GM23338 (cell line): Measurements from ENCODE around the gene SLC25A34. TPM values are rescaled to one million over a fixed set of nuclear protein-coding genes. Genes with fewer than 3 reads are reported as not detected.

Experiments
- ATAC-seq: fragments of 200-7000 bp; cut with Tn5 transposase; 3 replicates; pipeline ENCODE4 v1.9.1; 2020
- DNase-seq: peaks from one replicate; pipeline ENCODE4 v3.0.0-alpha.2; 2015; ENCODE audit warnings: low spot score
- H2AFZ ChIP-seq: fragments of 200-600 bp; sonication (generic); 2 replicates; pipeline ENCODE4 v1.8.0; 2016; ENCODE audit warnings: antibody characterized with exemption, mild to moderate bottlenecking, moderate library complexity
- H3F3A ChIP-seq: fragments of 200-600 bp; sonication (generic); replicated peaks from 2 replicates; pipeline ENCODE4 v1.8.0; 2017; ENCODE audit warnings: antibody characterized with exemption, mixed run types, low read depth
- H3K27ac ChIP-seq: fragments of 200-600 bp; sonication (generic); 2 replicates; pipeline ENCODE4 v1.6.1; 2016; ENCODE audit warnings: low read depth
- H3K27me3 ChIP-seq: fragments of 200-600 bp; sonication (generic); 2 replicates; pipeline ENCODE4 v1.8.0; 2016; ENCODE audit warnings: mild to moderate bottlenecking, mixed run types, moderate library complexity; ENCODE audit not compliant: insufficient read depth
- H3K36me3 ChIP-seq: fragments of 200-600 bp; sonication (generic); 2 replicates; pipeline ENCODE4 v1.8.0; 2016; ENCODE audit warnings: mild to moderate bottlenecking; ENCODE audit not compliant: insufficient read depth
- H3K4me1 ChIP-seq: fragments of 200-600 bp; sonication (generic); 2 replicates; pipeline ENCODE4 v1.8.0; 2016; ENCODE audit warnings: mild to moderate bottlenecking, moderate library complexity; ENCODE audit not compliant: insufficient read depth
- H3K4me2 ChIP-seq: fragments of 200-600 bp; sonication (generic); 2 replicates; pipeline ENCODE4 v1.7.1; 2017; ENCODE audit warnings: mixed run types
- H3K4me3 ChIP-seq: fragments of 200-600 bp; sonication (generic); 2 replicates; pipeline ENCODE4 v1.6.1; 2016; ENCODE audit warnings: mixed run types
- H3K79me2 ChIP-seq: fragments of 200-600 bp; sonication (generic); replicated peaks from 2 replicates; pipeline ENCODE4 v1.8.0; 2017; ENCODE audit warnings: mild to moderate bottlenecking; ENCODE audit not compliant: insufficient read depth
- H3K9me2 ChIP-seq: fragments of 200-600 bp; sonication (generic); 2 replicates; pipeline ENCODE4 v1.8.0; 2017; ENCODE audit not compliant: insufficient read depth
- H4K20me1 ChIP-seq: fragments of 200-600 bp; sonication (generic); replicated peaks from 2 replicates; pipeline ENCODE4 v1.8.0; 2017; ENCODE audit warnings: mild to moderate bottlenecking; ENCODE audit not compliant: insufficient read depth
- H3K27ac Mint-ChIP-seq: 2 replicates; pipeline ENCODE4 v1.8.0; 2020; ENCODE audit warnings: inconsistent platforms, mild to moderate bottlenecking, moderate library complexity, mixed read lengths
- H3K27me3 Mint-ChIP-seq: 3 replicates; pipeline ENCODE4 v1.8.0; 2022; ENCODE audit warnings: low read depth, mild to moderate bottlenecking, moderate library complexity, mixed read lengths, inconsistent platforms; ENCODE audit not compliant: insufficient read depth, poor library complexity
- H3K36me3 Mint-ChIP-seq: 3 replicates; pipeline ENCODE4 v1.8.0; 2021; ENCODE audit warnings: low read depth, mild to moderate bottlenecking, inconsistent platforms, moderate library complexity, mixed read lengths
- H3K4me1 Mint-ChIP-seq: 3 replicates; pipeline ENCODE4 v1.8.0; 2020; ENCODE audit warnings: mild to moderate bottlenecking, inconsistent platforms, mixed read lengths
- H3K4me3 Mint-ChIP-seq: 3 replicates; pipeline ENCODE4 v1.8.0; 2021; ENCODE audit warnings: moderate library complexity, mild to moderate bottlenecking, inconsistent platforms, mixed read lengths
- H3K9me3 Mint-ChIP-seq: 3 replicates; pipeline ENCODE4 v1.8.0; 2020; ENCODE audit warnings: moderate library complexity, mild to moderate bottlenecking, inconsistent platforms, mixed read lengths
- CREB1 ChIP-seq: fragments of 250-450 bp; sonication (Bioruptor Pico); IDR thresholded peaks from 2 replicates; pipeline ENCODE4 v1.5.0; 2020; ENCODE audit warnings: low read depth, mild to moderate bottlenecking, moderate library complexity
- EZH2phosphoT487 ChIP-seq: fragments of 200-600 bp; sonication (generic); IDR thresholded peaks from one replicate; pipeline ENCODE4 v1.8.1; 2018; ENCODE audit warnings: antibody characterized with exemption; ENCODE audit not compliant: unreplicated experiment
- POLR2AphosphoS5 ChIP-seq: IDR thresholded peaks from 2 replicates; pipeline ENCODE4 v1.6.1; 2016; ENCODE audit warnings: antibody characterized with exemption, low read depth
- ZNF114 ChIP-seq: fragments of 250-450 bp; sonication (Bioruptor Pico); IDR thresholded peaks from 2 replicates; pipeline ENCODE4 v1.5.0; 2020; ENCODE audit warnings: mild to moderate bottlenecking, moderate library complexity
- ZNF331 ChIP-seq: fragments of 250-450 bp; sonication (Bioruptor Pico); IDR thresholded peaks from 2 replicates; pipeline ENCODE4 v1.5.0; 2020; ENCODE audit warnings: low read depth, mild to moderate bottlenecking, moderate library complexity
- polyA plus RNA-seq: library from polyadenylated mRNA; unstranded; fragments of >200 nt; fragmentation: Nextera tagmentation; extraction: Ambion mirVana; gene quantifications from 2 replicates; pipeline ENCODE4 v1.2.1, GENCODE V29; 2016
- total RNA-seq: library from RNA; depleted of rRNA; stranded (reverse); fragments of >200 nt; shearing (Covaris generic); gene quantifications from 2 replicates; pipeline ENCODE4 v1.2.3, GENCODE V29; 2014
- TF ChIP-seq, protein P1 (sequence below): IDR thresholded peaks from 2 replicates; pipeline ENCODE4 v1.6.1; 2016; ENCODE audit warnings: antibody characterized with exemption
- TF ChIP-seq, protein P2 (sequence below): IDR thresholded peaks from one replicate; pipeline ENCODE4 v1.6.1; 2018; ENCODE audit warnings: antibody characterized with exemption; ENCODE audit not compliant: unreplicated experiment

SLC25A34 gene
- total and polyA plus RNA-seq, 2 experiments from 2014 or later, result 0.11 to 3.5 TPM

DNA sequence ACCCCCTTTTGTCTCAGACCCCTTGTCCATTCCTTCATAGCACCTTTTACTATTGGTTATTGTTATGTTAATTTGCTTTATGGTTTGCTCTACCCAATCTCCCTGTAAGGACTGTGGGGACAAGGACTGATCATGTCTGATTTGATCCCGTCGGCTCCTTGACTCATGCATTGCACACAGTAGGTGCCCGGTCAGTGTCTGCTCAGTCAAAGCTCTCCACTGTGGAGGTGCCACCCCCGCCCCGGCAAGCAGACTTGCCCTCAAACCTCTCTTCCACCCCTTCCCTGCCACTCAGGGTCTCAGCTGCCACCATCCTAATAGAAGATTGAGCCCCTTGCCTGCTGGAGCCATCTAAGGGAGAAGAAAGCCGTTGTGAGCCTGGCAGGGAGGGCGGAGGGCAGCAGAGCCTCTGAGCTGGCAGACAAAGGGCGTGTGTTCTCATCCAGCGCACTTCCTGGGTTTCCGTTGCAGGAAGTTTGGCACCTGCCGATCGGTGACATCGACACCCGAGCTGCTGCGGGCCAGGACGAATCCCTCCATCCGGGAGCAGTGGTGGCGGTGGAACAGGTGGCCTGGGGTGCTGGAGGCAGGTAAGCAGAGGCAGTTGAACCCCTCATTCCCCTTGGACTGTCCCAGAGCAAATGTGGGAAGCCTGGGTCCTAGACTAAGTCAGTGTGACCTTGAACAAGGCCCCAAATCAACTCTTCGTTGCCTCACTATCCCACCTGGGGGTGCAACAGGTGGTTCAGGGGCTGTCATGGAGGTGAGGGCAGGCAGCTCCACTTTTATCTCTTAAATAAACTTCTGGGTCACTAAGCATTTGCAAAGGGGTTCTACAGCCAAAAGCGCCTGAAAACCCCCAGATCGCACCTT lies 20.3 kb downstream of the SLC25A34 start:
- Histone ChIP-seq H2AFZ (0 out of 2 replicates have a peak overlapping the region, but pooled peaks have one; percentile 80), H3F3A (peaks cover 30% of the 10 kb centered on the region), H3K27me3 (no peaks in the 10 kb centered on the region), H3K4me3 (peak overlapping the region; percentile 92; the same call in 1 of the 2 replicates), H3K4me2 (peak overlapping the region; percentile 88), H3K27ac (0 out of 2 replicates have a peak overlapping the region, but pooled peaks have one; percentile 50), H3K36me3 (no peaks in the 10 kb centered on the region), H3K79me2 (peaks cover 25% of the 10 kb centered on the region), H3K4me1 (peaks cover 38% of the 10 kb centered on the region), H4K20me1 (peaks cover 4% of the 10 kb centered on the region), H3K9me2 (no peaks in the 10 kb centered on the region)
- no peak for ATAC-seq
- no peak overlapping the region for H3K27ac Mint-ChIP-seq
- H3K9me3 Mint-ChIP-seq, result no peaks in the 10 kb centered on the region
- H3K27me3 Mint-ChIP-seq, result peaks cover 25% of the 10 kb centered on the region
- peaks cover 40% of the 10 kb centered on the region for H3K4me1 Mint-ChIP-seq
- no peak for TF ChIP-seq ZNF114 (CRISPR knock-in tag)
- TF ChIP-seq CREB1, result no peak
- TF ChIP-seq, protein P1, sequence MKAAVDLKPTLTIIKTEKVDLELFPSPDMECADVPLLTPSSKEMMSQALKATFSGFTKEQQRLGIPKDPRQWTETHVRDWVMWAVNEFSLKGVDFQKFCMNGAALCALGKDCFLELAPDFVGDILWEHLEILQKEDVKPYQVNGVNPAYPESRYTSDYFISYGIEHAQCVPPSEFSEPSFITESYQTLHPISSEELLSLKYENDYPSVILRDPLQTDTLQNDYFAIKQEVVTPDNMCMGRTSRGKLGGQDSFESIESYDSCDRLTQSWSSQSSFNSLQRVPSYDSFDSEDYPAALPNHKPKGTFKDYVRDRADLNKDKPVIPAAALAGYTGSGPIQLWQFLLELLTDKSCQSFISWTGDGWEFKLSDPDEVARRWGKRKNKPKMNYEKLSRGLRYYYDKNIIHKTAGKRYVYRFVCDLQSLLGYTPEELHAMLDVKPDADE, result no peak
- TF ChIP-seq EZH2phosphoT487, result no peak
- no peak for TF ChIP-seq ZNF331 (CRISPR knock-in tag)
- no peak for TF ChIP-seq POLR2AphosphoS5
- TF ChIP-seq, protein P2, sequence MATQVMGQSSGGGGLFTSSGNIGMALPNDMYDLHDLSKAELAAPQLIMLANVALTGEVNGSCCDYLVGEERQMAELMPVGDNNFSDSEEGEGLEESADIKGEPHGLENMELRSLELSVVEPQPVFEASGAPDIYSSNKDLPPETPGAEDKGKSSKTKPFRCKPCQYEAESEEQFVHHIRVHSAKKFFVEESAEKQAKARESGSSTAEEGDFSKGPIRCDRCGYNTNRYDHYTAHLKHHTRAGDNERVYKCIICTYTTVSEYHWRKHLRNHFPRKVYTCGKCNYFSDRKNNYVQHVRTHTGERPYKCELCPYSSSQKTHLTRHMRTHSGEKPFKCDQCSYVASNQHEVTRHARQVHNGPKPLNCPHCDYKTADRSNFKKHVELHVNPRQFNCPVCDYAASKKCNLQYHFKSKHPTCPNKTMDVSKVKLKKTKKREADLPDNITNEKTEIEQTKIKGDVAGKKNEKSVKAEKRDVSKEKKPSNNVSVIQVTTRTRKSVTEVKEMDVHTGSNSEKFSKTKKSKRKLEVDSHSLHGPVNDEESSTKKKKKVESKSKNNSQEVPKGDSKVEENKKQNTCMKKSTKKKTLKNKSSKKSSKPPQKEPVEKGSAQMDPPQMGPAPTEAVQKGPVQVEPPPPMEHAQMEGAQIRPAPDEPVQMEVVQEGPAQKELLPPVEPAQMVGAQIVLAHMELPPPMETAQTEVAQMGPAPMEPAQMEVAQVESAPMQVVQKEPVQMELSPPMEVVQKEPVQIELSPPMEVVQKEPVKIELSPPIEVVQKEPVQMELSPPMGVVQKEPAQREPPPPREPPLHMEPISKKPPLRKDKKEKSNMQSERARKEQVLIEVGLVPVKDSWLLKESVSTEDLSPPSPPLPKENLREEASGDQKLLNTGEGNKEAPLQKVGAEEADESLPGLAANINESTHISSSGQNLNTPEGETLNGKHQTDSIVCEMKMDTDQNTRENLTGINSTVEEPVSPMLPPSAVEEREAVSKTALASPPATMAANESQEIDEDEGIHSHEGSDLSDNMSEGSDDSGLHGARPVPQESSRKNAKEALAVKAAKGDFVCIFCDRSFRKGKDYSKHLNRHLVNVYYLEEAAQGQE, result no peak
- H3K36me3 Mint-ChIP-seq, result peaks cover 9% of the 10 kb centered on the region; the same call in 2 of the 3 replicates
- DNase-seq, result peak; percentile 62
- H3K4me3 Mint-ChIP-seq, result peak overlapping the region; percentile 30

DNA sequence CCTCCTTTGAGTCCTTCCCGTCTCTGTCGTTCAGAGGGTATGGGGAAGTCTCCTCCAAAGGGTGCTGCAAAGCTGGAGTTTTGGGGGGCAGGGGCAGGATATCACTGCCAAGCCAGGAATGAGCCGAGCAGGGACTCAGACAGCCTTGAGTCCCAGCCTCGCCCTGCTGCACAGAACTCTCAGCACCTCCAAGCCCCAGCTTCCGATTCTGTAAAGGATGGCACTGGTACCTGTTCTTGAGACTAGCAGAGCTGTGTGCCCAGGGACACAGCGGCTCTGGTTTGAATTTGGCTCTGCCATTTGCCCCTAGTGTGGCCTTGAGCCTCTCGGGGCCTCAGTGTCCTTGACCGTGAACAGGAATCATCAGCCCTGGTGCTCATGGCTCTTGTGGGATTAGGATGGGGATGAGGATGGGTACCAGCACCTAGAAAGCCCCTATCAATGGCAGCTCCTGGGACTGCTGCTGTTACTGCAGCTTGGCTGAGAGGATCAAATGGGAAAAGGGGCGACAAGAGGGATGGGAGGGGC lies 21.0 kb downstream of the SLC25A34 start:
- H3K4me1 ChIP-seq, result peaks cover 40% of the 10 kb centered on the region
- no peaks in the 10 kb centered on the region for H3K9me2 ChIP-seq
- H3K36me3 Mint-ChIP-seq, result peaks cover 12% of the 10 kb centered on the region; the same call in 2 of the 3 replicates
- peak overlapping the region; percentile 81 for H3K4me3 Mint-ChIP-seq
- no peak overlapping the region for H3K27ac Mint-ChIP-seq
- ATAC-seq (no peak; the same call in 2 of the 3 replicates), DNase-seq (no peak)
- peaks cover 32% of the 10 kb centered on the region for H3K79me2 ChIP-seq
- peak overlapping the region; percentile 88 for H3K4me2 ChIP-seq
- peaks cover 25% of the 10 kb centered on the region for H3K27me3 Mint-ChIP-seq
- H3K4me1 Mint-ChIP-seq, result peaks cover 43% of the 10 kb centered on the region
- no peaks in the 10 kb centered on the region for H3K9me3 Mint-ChIP-seq
- H3F3A ChIP-seq, result peaks cover 34% of the 10 kb centered on the region
- no peaks in the 10 kb centered on the region for H3K36me3 ChIP-seq
- H4K20me1 ChIP-seq, result peaks cover 11% of the 10 kb centered on the region
- no peaks in the 10 kb centered on the region for H3K27me3 ChIP-seq
- peak overlapping the region; percentile 92 for H3K4me3 ChIP-seq
- H3K27ac ChIP-seq, result 0 out of 2 replicates have a peak overlapping the region, but pooled peaks have one; percentile 14
- H2AFZ ChIP-seq, result peak overlapping the region; percentile 56; the same call in 1 of the 2 replicates
- TF ChIP-seq CREB1, result no peak
- no peak for TF ChIP-seq EZH2phosphoT487
- TF ChIP-seq, protein P1, result no peak
